A549 (cell line): ENCODE data around the gene SS18L1. TPM values are rescaled to one million over a fixed set of nuclear protein-coding genes. Genes with fewer than 3 reads are reported as not detected.

ENCODE experiments used
- ATAC-seq, 2 experiments: fragments of 200-7000 bp in 1 of 2; fragments of >200 bp in 1 of 2; cut with Nextera tagmentation in 1 of 2; cut with Tn5 transposase in 1 of 2; 3 replicates each; pipeline versions ENCODE4 v1.8.0 to v1.9.1; 2018 to 2020; ENCODE audit warnings: mild to moderate bottlenecking in 1 of 2, moderate library complexity in 1 of 2
- CTCF ChIA-PET: fragments of 300-600 bp; sonication (Branson Sonifier 250); formaldehyde crosslinking; extraction: SDS; loops from one replicate; lab custom pipeline; 2021; ENCODE audit warnings: antibody characterized with exemption, inconsistent platforms; lab: Yijun Ruan, JAX
- POLR2A ChIA-PET: fragments of 350-600 bp; formaldehyde crosslinking; extraction: SDS; loops from one replicate; lab custom pipeline; 2021; ENCODE audit warnings: antibody characterized with exemption, inconsistent platforms; lab: Yijun Ruan, JAX
- DNase-seq, 2 experiments: peaks; one replicate each; pipeline versions ENCODE4 v3.0.0 to v3.0.0-alpha.2; 2011 to 2016; ENCODE audit warnings: low read depth in 1 of 2, low spot score in 1 of 2
- FAIRE-seq: peaks from 2 replicates; lab custom pipeline; 2011; peaks lifted over from hg19 to GRCh38; lab: Jason Lieb, UNC
- H3K27ac ChIP-seq, 2 experiments: fragments of >200 bp; sonication (Bioruptor Twin); formaldehyde crosslinking; 3 replicates each; pipeline ENCODE4 v1.5.1; 2016 to 2017
- H3K4me1 ChIP-seq: fragments of >200 bp; sonication (Bioruptor Twin); formaldehyde crosslinking; 3 replicates; pipeline ENCODE4 v1.6.1; 2016
- H3K4me2 ChIP-seq: fragments of >200 bp; sonication (Bioruptor Twin); formaldehyde crosslinking; 3 replicates; pipeline ENCODE4 v1.6.1; 2016
- H3K4me3 ChIP-seq: fragments of >200 bp; sonication (Bioruptor Twin); formaldehyde crosslinking; 3 replicates; pipeline ENCODE4 v1.5.1; 2016
- H3K9me3 ChIP-seq: fragments of >200 bp; sonication (Bioruptor Twin); formaldehyde crosslinking; 3 replicates; pipeline ENCODE4 v1.6.1; 2016
- CBX2 ChIP-seq: fragments of 200-600 bp; sonication (generic); IDR thresholded peaks from 2 replicates; pipeline ENCODE4 v1.6.1; 2016; ENCODE audit warnings: low read depth, mild to moderate bottlenecking, borderline replicate concordance
- CEBPB ChIP-seq, 2 experiments: fragments of >200 bp in 1 of 2; sonication (Bioruptor Twin) in 1 of 2; formaldehyde crosslinking in 1 of 2; IDR thresholded peaks; 2 replicates each; pipeline ENCODE4 v1.6.1; 2012 to 2016
- EHMT2 ChIP-seq: fragments of 200-600 bp; sonication (generic); IDR thresholded peaks from 2 replicates; pipeline ENCODE4 v1.6.1; 2016; ENCODE audit warnings: antibody characterized with exemption, low read depth, mild to moderate bottlenecking, moderate library complexity
- FOSL2 ChIP-seq, 2 experiments: fragments of 450-650 bp in 1 of 2; fragments of >200 bp in 1 of 2; sonication (Bioruptor Twin) in 1 of 2; formaldehyde crosslinking; IDR thresholded peaks; 2 replicates each; pipeline versions ENCODE4 v1.5.0 to v1.6.1; 2016 to 2020; ENCODE audit warnings: mild to moderate bottlenecking in 1 of 2, moderate library complexity in 1 of 2
- HDAC2 ChIP-seq: fragments of 200-600 bp; sonication (generic); IDR thresholded peaks from 2 replicates; pipeline ENCODE4 v1.6.1; 2016
- HES2 ChIP-seq: fragments of >200 bp; sonication (Bioruptor Twin); formaldehyde crosslinking; IDR thresholded peaks from 2 replicates; pipeline ENCODE4 v1.6.1; 2016
- HOXA7 ChIP-seq: fragments of 250-450 bp; sonication (Bioruptor Pico); IDR thresholded peaks from 2 replicates; pipeline ENCODE4 v1.5.0; 2020; ENCODE audit warnings: mild to moderate bottlenecking, moderate library complexity
- JUNB ChIP-seq: fragments of >200 bp; sonication (Bioruptor Twin); formaldehyde crosslinking; IDR thresholded peaks from 2 replicates; pipeline ENCODE4 v1.6.1; 2016
- KDM1A ChIP-seq: fragments of 200-600 bp; sonication (generic); IDR thresholded peaks from 2 replicates; pipeline ENCODE4 v1.6.1; 2016; ENCODE audit warnings: low read depth, mild to moderate bottlenecking
- MAFK ChIP-seq: fragments of 450-650 bp; IDR thresholded peaks from 2 replicates; pipeline ENCODE4 v1.6.1; 2014; ENCODE audit not compliant: partially characterized antibody
- MAX ChIP-seq: IDR thresholded peaks from 2 replicates; pipeline ENCODE4 v1.6.1; 2012
- MAZ ChIP-seq: fragments of 150-350 bp; IDR thresholded peaks from 2 replicates; pipeline ENCODE4 v1.6.1; 2014; ENCODE audit warnings: antibody characterized with exemption, low read depth, low read length, borderline replicate concordance
- MYC ChIP-seq: IDR thresholded peaks from 2 replicates; pipeline ENCODE4 v1.6.1; 2012; ENCODE audit warnings: mild to moderate bottlenecking, inconsistent platforms, low read length, improper control_type of control experiment, borderline replicate concordance
- NFE2L2 ChIP-seq: fragments of 150-350 bp; conservative IDR thresholded peaks from 2 replicates; pipeline ENCODE4 v1.6.1; 2014; ENCODE audit warnings: low read length
- PHF8 ChIP-seq: fragments of 200-600 bp; sonication (generic); IDR thresholded peaks from 2 replicates; pipeline ENCODE4 v1.6.1; 2016; ENCODE audit warnings: low read depth, mild to moderate bottlenecking, antibody characterized with exemption, moderate library complexity, borderline replicate concordance
- POLR2AphosphoS2 ChIP-seq: conservative IDR thresholded peaks from 2 replicates; pipeline ENCODE4 v1.6.1; 2012; ENCODE audit warnings: low read length, improper control_type of control experiment, inconsistent platforms
- RAD21 ChIP-seq, 2 experiments: fragments of >200 bp in 1 of 2; sonication (Bioruptor Twin) in 1 of 2; formaldehyde crosslinking in 1 of 2; IDR thresholded peaks in 1 of 2; conservative IDR thresholded peaks in 1 of 2; 2 replicates in 1 of 2; 3 replicates in 1 of 2; pipeline ENCODE4 v1.6.1; 2012 to 2018; ENCODE audit warnings: inconsistent platforms in 1 of 2
- RARB ChIP-seq: fragments of 250-450 bp; sonication (Bioruptor Pico); IDR thresholded peaks from 2 replicates; pipeline ENCODE4 v1.8.0; 2021; ENCODE audit warnings: mild to moderate bottlenecking, moderate library complexity
- REST ChIP-seq: fragments of 200-600 bp; sonication (generic); IDR thresholded peaks from 2 replicates; pipeline ENCODE4 v1.6.1; 2016; ENCODE audit warnings: antibody characterized with exemption, mild to moderate bottlenecking, moderate library complexity
- RFX5 ChIP-seq: fragments of 450-650 bp; IDR thresholded peaks from 2 replicates; pipeline ENCODE4 v1.7.1; 2014; ENCODE audit warnings: antibody characterized with exemption, mild to moderate bottlenecking, moderate library complexity
- TP53 ChIP-seq: fragments of 250-450 bp; sonication (Bioruptor Pico); IDR thresholded peaks from 2 replicates; pipeline ENCODE4 v1.5.0; 2021; ENCODE audit warnings: mild to moderate bottlenecking, moderate library complexity
- WGBS: methylation state at CpG from one replicate; pipeline ENCODE4 v1.1.6; 2017; ENCODE audit errors: missing lambda C conversion rate; 5-methylcytosine and 5-hydroxymethylcytosine counted together
- polyA plus RNA-seq, 4 experiments: library from polyadenylated mRNA; depleted of rRNA in 3 of 4; stranded (reverse); fragments of >200 nt; fragmentation: RNase III in 1 of 4; extraction: RNeasy Plus Mini Kit Qiagen cat#74134 plus additional on column Dnase treatment in 1 of 4; gene quantifications; 2 replicates in 3 of 4; 3 replicates in 1 of 4; pipeline ENCODE4 v1.2.3, GENCODE V29; 2011 to 2017
- TF ChIP-seq, protein P1 (sequence below): fragments of 250-450 bp; sonication (Bioruptor Pico); IDR thresholded peaks from 2 replicates; pipeline ENCODE4 v1.5.0; 2020; ENCODE audit warnings: low read depth, mild to moderate bottlenecking, moderate library complexity

The SS18L1 gene
- polyA plus RNA-seq, 2 of the 4 experiments (the other 2 are of a cell fraction): 7.4 to 13.1 TPM

DNA sequence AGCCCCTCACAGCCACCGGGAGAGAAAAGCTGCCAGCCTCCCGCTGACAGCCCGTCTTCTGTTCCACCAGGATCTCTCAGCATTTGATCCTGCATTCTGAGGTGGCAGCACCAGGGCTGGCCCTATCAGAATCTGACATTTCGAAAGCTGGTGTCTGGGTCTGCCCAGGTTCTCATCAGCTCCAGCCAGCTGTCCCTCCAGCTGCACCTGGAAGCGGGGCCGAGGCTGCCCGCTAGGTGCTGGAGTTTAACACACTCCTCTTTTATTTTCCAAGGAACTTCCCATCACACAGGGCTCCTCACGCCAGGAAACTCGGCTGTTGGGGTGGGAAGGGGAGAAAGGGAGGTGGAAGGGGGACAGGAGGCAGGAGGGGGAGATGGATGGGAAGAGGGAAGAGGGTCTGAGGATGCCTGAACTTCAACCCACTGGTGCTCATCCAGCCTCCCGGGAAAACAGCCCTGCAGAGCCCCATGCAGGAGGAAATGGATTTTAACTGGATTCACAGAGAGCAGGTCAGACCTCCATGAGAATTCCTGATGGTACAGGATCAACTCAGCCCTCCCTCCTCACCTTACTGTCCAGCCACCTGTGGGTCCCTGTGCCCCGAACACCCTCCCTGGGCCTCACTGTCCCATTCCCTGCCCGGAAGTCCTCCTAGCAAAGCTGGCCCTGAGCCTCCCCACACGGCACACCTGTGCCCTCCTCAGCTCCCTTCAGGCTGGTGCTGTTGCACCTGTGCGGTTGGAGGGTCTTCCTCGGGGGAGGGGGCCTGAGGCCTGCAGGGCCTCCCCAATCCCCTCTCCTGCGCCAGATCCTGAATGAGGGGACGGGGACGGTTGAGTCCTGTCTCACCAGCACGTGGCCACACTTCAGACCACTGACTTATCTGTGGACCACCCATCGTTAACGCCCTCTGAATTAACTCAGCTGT, 25.2 kb upstream of the SS18L1 start:
- CTCF ChIA-PET: interaction anchor here (0.9 to 3.9 kb wide), 7 partner anchors 11 to 107 kb away, joined by 3 to 15 read pairs (median 3); no protein-coding TSS in a partner anchor
- no peak for ATAC-seq
- H3K4me2 ChIP-seq: no peak overlapping the region

DNA sequence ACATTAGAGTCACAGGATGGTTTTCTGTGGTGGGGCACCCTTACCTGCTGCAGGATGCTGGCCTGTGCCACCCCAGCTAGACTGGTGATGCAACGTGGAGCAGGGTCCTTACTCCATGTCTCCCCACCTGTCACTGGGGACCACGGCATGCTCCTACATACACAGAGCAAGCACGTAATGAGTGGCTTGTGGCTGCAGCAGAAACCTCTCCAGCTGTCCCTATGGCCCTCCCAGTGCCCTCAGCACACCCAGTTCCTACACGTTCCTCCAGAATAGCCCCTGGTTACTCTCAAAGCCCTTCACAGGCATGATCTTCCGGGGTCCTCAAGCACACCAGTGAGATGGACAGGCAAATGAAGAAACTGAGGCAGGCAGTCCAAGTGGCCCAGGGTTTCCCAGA, 24.5 kb upstream of the SS18L1 start:
- CTCF ChIA-PET: interaction anchor here (0.9 to 3.9 kb wide), 6 partner anchors 12 to 108 kb away, joined by 3 to 15 read pairs (median 3); no protein-coding TSS in a partner anchor
- ATAC-seq (no peak), FAIRE-seq (no peak), DNase-seq (no peak)
- H3K4me3 ChIP-seq: no peak overlapping the region
- TF ChIP-seq POLR2AphosphoS2: no peak
- no peak for TF ChIP-seq HDAC2
- no peak for TF ChIP-seq HOXA7 (CRISPR knock-in tag)
- no peak for TF ChIP-seq KDM1A
- TF ChIP-seq REST: no peak
- TF ChIP-seq NFE2L2: no peak
- no peak for TF ChIP-seq PHF8
- no peak for TF ChIP-seq CEBPB (IDR thresholded peaks at IDR 0.05)
- TF ChIP-seq FOSL2 (IDR thresholded peaks at IDR 0.05): no peak
- TF ChIP-seq FOSL2 (CRISPR knock-in tag; IDR thresholded peaks at IDR 0.05): no peak
- no peak for TF ChIP-seq HES2
- no peak for TF ChIP-seq RFX5
- H3K4me1 ChIP-seq: peaks cover 9% of the 10 kb centered on the region
- H3K9me3 ChIP-seq: peaks cover 16% of the 10 kb centered on the region
- POLR2A ChIA-PET: no interaction called here
- no peak overlapping the region for H3K4me2 ChIP-seq
- H3K27ac ChIP-seq: no peak overlapping the region
- 46% methylated on average over 5 of the region's 5 CpGs for WGBS

More for the DNA sequence above, 25.2 kb upstream of the SS18L1 start:
- Histone ChIP-seq H3K4me1 (peaks cover 2% of the 10 kb centered on the region; the same call in 2 of the 3 replicates), H3K9me3 (peaks cover 23% of the 10 kb centered on the region), H3K4me3 (no peak overlapping the region), H3K27ac (no peak overlapping the region)
- TF ChIP-seq, protein P1, sequence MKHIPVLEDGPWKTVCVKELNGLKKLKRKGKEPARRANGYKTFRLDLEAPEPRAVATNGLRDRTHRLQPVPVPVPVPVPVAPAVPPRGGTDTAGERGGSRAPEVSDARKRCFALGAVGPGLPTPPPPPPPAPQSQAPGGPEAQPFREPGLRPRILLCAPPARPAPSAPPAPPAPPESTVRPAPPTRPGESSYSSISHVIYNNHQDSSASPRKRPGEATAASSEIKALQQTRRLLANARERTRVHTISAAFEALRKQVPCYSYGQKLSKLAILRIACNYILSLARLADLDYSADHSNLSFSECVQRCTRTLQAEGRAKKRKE (CRISPR knock-in tag): no peak
- TF ChIP-seq PHF8: no peak
- DNase-seq: no peak
- POLR2A ChIA-PET: no interaction called here
- 29% methylated on average over 13 of the region's 21 CpGs for WGBS
- no peak for FAIRE-seq

GRCh38 chr20:62119591-62120364, 23.8 kb upstream of the SS18L1 start:
- 76% methylated on average over 9 of the region's 10 CpGs for WGBS
- CTCF ChIA-PET: interaction anchor here (0.9 to 3.9 kb wide), 5 partner anchors 13 to 53 kb away, joined by 3 to 15 read pairs (median 3); no protein-coding TSS in a partner anchor
- no peak for ATAC-seq
- TF ChIP-seq HDAC2 (no peak), KDM1A (no peak), RFX5 (no peak), RAD21 (conservative IDR thresholded peaks at IDR 0.05 in 1 of 2, IDR thresholded peaks at IDR 0.05 in 1 of 2) (no peak), MYC (no peak), CBX2 (no peak), MAZ (no peak), RARB (CRISPR knock-in tag) (no peak), MAX (no peak), EHMT2 (no peak), JUNB (no peak), TP53 (no peak), MAFK (no peak)
- H3K9me3 ChIP-seq: peaks cover 11% of the 10 kb centered on the region
- no peak overlapping the region for H3K27ac ChIP-seq
- no peak for DNase-seq
- H3K4me1 ChIP-seq: peaks cover 11% of the 10 kb centered on the region
- no peak overlapping the region for H3K4me2 ChIP-seq
- H3K4me3 ChIP-seq: no peak overlapping the region
- POLR2A ChIA-PET: no interaction called here
- FAIRE-seq: no peak
